Liver (tissue), 9 donors: ENCODE results near the gene TKTL1. TPM values are rescaled to one million over a fixed set of nuclear protein-coding genes. Genes with fewer than 3 reads are reported as not detected.

Source experiments
- DNase-seq: peaks from one replicate; pipeline ENCODE4 v3.0.0-alpha.2; 2017; ENCODE audit warnings: low spot score
- H3K27ac ChIP-seq, 2 donors: one replicate each; pipeline ENCODE4 v1.7.0; 2013; ENCODE audit warnings: inconsistent platforms in 2 of 2, low read length in 2 of 2, control low read depth in 1 of 2, low read depth in 1 of 2, mild to moderate bottlenecking in 1 of 2
- H3K27me3 ChIP-seq, 4 donors: one replicate each; pipeline versions ENCODE4 v1.6.1 to v1.7.0; 2013; ENCODE audit warnings: low read length in 3 of 4, inconsistent platforms in 1 of 4, mild to moderate bottlenecking in 1 of 4, moderate library complexity in 1 of 4; ENCODE audit not compliant: control insufficient read depth in 4 of 4, insufficient read depth in 4 of 4
- H3K36me3 ChIP-seq, 4 donors: one replicate each; pipeline versions ENCODE4 v1.6.1 to v1.7.0; 2013; ENCODE audit warnings: low read length in 3 of 4, mild to moderate bottlenecking in 3 of 4, low read depth in 1 of 4, moderate library complexity in 1 of 4; ENCODE audit not compliant: control insufficient read depth in 4 of 4, insufficient read depth in 3 of 4
- H3K4me1 ChIP-seq, 4 donors: one replicate each; pipeline versions ENCODE4 v1.6.1 to v1.7.0; 2013; ENCODE audit warnings: low read length in 3 of 4, mild to moderate bottlenecking in 3 of 4, moderate library complexity in 1 of 4; ENCODE audit not compliant: control insufficient read depth in 4 of 4, insufficient read depth in 4 of 4
- H3K4me3 ChIP-seq, 3 donors: one replicate each; pipeline versions ENCODE4 v1.6.1 to v1.7.0; 2013; ENCODE audit warnings: low read length in 3 of 3, control low read depth in 1 of 3, low read depth in 1 of 3, mild to moderate bottlenecking in 1 of 3
- H3K9ac ChIP-seq, 2 donors: one replicate each; pipeline ENCODE4 v1.7.0; 2013; ENCODE audit warnings: low read length in 2 of 2, mild to moderate bottlenecking in 2 of 2, moderate library complexity in 2 of 2, control low read depth in 1 of 2, low read depth in 1 of 2
- H3K9me3 ChIP-seq, 4 donors: one replicate each; pipeline versions ENCODE4 v1.6.1 to v1.7.0; 2013; ENCODE audit warnings: low read length in 3 of 4; ENCODE audit not compliant: control insufficient read depth in 4 of 4
- ATF3 ChIP-seq: IDR thresholded peaks from 2 replicates; pipeline ENCODE4 v1.6.1; 2016; ENCODE audit warnings: antibody characterized with exemption
- CTCF ChIP-seq: fragments of 150-350 bp; IDR thresholded peaks from 2 replicates; pipeline ENCODE4 v1.5.1; 2017; ENCODE audit warnings: improper control_type of control experiment, low read depth, low read length; ENCODE audit not compliant: missing input control
- EGR1 ChIP-seq, 2 donors: IDR thresholded peaks; 2 replicates each; pipeline ENCODE4 v1.6.1; 2016 to 2018; ENCODE audit warnings: antibody characterized with exemption in 2 of 2, low read depth in 2 of 2
- FOXA1 ChIP-seq: IDR thresholded peaks from 2 replicates; pipeline ENCODE4 v1.6.1; 2016; ENCODE audit warnings: antibody characterized with exemption
- FOXA2 ChIP-seq: IDR thresholded peaks from 2 replicates; pipeline ENCODE4 v1.6.1; 2016; ENCODE audit warnings: antibody characterized with exemption
- GABPA ChIP-seq, 2 donors: IDR thresholded peaks in 1 of 2; conservative IDR thresholded peaks in 1 of 2; 2 replicates each; pipeline ENCODE4 v1.6.1; 2016; ENCODE audit warnings: antibody characterized with exemption in 2 of 2, mild to moderate bottlenecking in 1 of 2, moderate library complexity in 1 of 2
- HNF4A ChIP-seq, 2 donors: conservative IDR thresholded peaks; 2 replicates each; pipeline ENCODE4 v1.6.1; 2016; ENCODE audit warnings: antibody characterized with exemption in 2 of 2, mild to moderate bottlenecking in 2 of 2
- HNF4G ChIP-seq: IDR thresholded peaks from 2 replicates; pipeline ENCODE4 v1.6.1; 2016; ENCODE audit warnings: antibody characterized with exemption
- JUND ChIP-seq, 2 donors: IDR thresholded peaks; 2 replicates each; pipeline ENCODE4 v1.6.1; 2016; ENCODE audit warnings: antibody characterized with exemption in 2 of 2
- MAX ChIP-seq: IDR thresholded peaks from 2 replicates; pipeline ENCODE4 v1.6.1; 2016; ENCODE audit warnings: antibody characterized with exemption
- NR2F2 ChIP-seq: IDR thresholded peaks from 2 replicates; pipeline ENCODE4 v1.6.1; 2016; ENCODE audit warnings: antibody characterized with exemption
- RAD21 ChIP-seq, 2 donors: IDR thresholded peaks; 2 replicates each; pipeline ENCODE4 v1.6.1; 2016; ENCODE audit warnings: antibody characterized with exemption in 2 of 2, mild to moderate bottlenecking in 2 of 2
- REST ChIP-seq: IDR thresholded peaks from 2 replicates; pipeline ENCODE4 v1.6.1; 2016; ENCODE audit warnings: antibody characterized with exemption, mild to moderate bottlenecking
- RXRA ChIP-seq, 2 donors: IDR thresholded peaks; 2 replicates each; pipeline ENCODE4 v1.6.1; 2017 to 2018; ENCODE audit warnings: antibody characterized with exemption in 2 of 2, mild to moderate bottlenecking in 1 of 2
- SP1 ChIP-seq: IDR thresholded peaks from 2 replicates; pipeline ENCODE4 v1.6.1; 2018; ENCODE audit warnings: antibody characterized with exemption, mild to moderate bottlenecking
- TAF1 ChIP-seq: conservative IDR thresholded peaks from 2 replicates; pipeline ENCODE4 v1.6.1; 2016; ENCODE audit warnings: antibody characterized with exemption, mild to moderate bottlenecking
- YY1 ChIP-seq: IDR thresholded peaks from 2 replicates; pipeline ENCODE4 v1.6.1; 2016; ENCODE audit warnings: antibody characterized with exemption, mild to moderate bottlenecking
- ZBTB33 ChIP-seq: IDR thresholded peaks from 2 replicates; pipeline ENCODE4 v1.6.1; 2016; ENCODE audit warnings: antibody characterized with exemption
- WGBS: extraction: QIAGEN DNeasy Blood & Tissue Kit; methylation state at CpG from one replicate; pipeline ENCODE4 v1.1.7; 2013; 5-methylcytosine and 5-hydroxymethylcytosine counted together
- polyA plus RNA-seq, 2 donors: library from polyadenylated mRNA; stranded (reverse) in 1 of 2; unstranded in 1 of 2; fragments of 200-250 nt in 1 of 2; fragments of >200 nt in 1 of 2; fragmentation: Nextera tagmentation in 1 of 2; extraction: Ambion mirVana in 1 of 2; gene quantifications; one replicate each; pipeline versions ENCODE4 v1.2.1 to v1.2.3, GENCODE V29; 2013 to 2015
- total RNA-seq, 2 donors: library from RNA; depleted of rRNA; stranded (reverse); fragments of >200 nt; gene quantifications; one replicate each; pipeline ENCODE4 v1.2.3, GENCODE V29; 2014
- donor health status: healthy.
- donor health status: healthy.
- donor health status: healthy.
- donor health status: healthy.
- donor health status: healthy.

Gene TKTL1
- total and polyA plus RNA-seq, 4 donors: under 0.01 TPM; not detected in 3

- Histone ChIP-seq H3K9ac (no peak overlapping the region), H3K9me3 (no peaks in the 10 kb centered on the region), H3K27me3 (no peaks in the 10 kb centered on the region), H3K27ac (no peak overlapping the region), H3K4me1 (peaks cover 3 to 24% (median 9%) of the 10 kb centered on the region in 4 donors), H3K4me3 (no peak overlapping the region), H3K36me3 (peaks cover 0 to 2% (median 0%) of the 10 kb centered on the region in 4 donors)
- TF ChIP-seq ATF3 (no peak), FOXA1 (no peak), RXRA (IDR thresholded peaks at IDR 0.05) (no peak), FOXA2 (no peak), JUND (IDR thresholded peaks at IDR 0.05) (no peak), HNF4G (no peak), HNF4A (conservative IDR thresholded peaks at IDR 0.05) (no peak), NR2F2 (no peak), CTCF (no peak), YY1 (no peak)
- WGBS: 94% methylated on average over 32 of the region's 32 CpGs
- DNase-seq: no peak
These were observed 70.5 kb downstream of the TKTL1 start for GRCh38 chrX:154365997-154366665.

- peaks cover 0 to 2% (median 0%) of the 10 kb centered on the region in 4 donors for H3K36me3 ChIP-seq
- no peak overlapping the region for H3K27ac ChIP-seq
- H3K9ac ChIP-seq: no peak overlapping the region
- no peaks in the 10 kb centered on the region for H3K9me3 ChIP-seq
- no peak for TF ChIP-seq ATF3
- no peak for TF ChIP-seq EGR1 (IDR thresholded peaks at IDR 0.05; ENCODE audit: low read depth in 2 of 2)
- no peak for TF ChIP-seq FOXA1
- no peak for TF ChIP-seq NR2F2
- no peak for TF ChIP-seq YY1
- no peak for TF ChIP-seq ZBTB33
- no peak for TF ChIP-seq REST
- TF ChIP-seq CTCF: no peak
- TF ChIP-seq FOXA2: no peak
- TF ChIP-seq RAD21 (IDR thresholded peaks at IDR 0.05): no peak
- peak in 1 of 2 donors; percentile 31 for TF ChIP-seq HNF4A (conservative IDR thresholded peaks at IDR 0.05)
- TF ChIP-seq RXRA (IDR thresholded peaks at IDR 0.05): peak in 1 of 2 donors; percentile 34
- TF ChIP-seq HNF4G: no peak
- TF ChIP-seq MAX: peak; percentile 14
- no peak for TF ChIP-seq TAF1
- no peak for TF ChIP-seq SP1
- no peak for TF ChIP-seq JUND (IDR thresholded peaks at IDR 0.05)
- TF ChIP-seq GABPA (IDR thresholded peaks at IDR 0.05 in 1 of 2, conservative IDR thresholded peaks at IDR 0.05 in 1 of 2): no peak
- no peak overlapping the region for H3K4me3 ChIP-seq
- 50% methylated on average over 11 of the region's 11 CpGs for WGBS
- no peaks in the 10 kb centered on the region for H3K27me3 ChIP-seq
- peaks cover 3 to 24% (median 9%) of the 10 kb centered on the region in 4 donors for H3K4me1 ChIP-seq
- DNase-seq: no peak
These were observed 71.1 kb downstream of the TKTL1 start for GRCh38 chrX:154366666-154367055.
